ENCODE measurements around the gene MYO9B.

Gene MYO9B

GRCh38 chr19:17215127-17215971 lies 139.8 kb downstream of the MYO9B start, which contains the start of gene USE1:
TSS of gene USE1 (plus strand) at chr19:17215357. CDS start at chr19:17215406, 49 bp downstream.
- peak within 1 kb of the TSS; percentile 79 for H3K4me3 ChIP-seq (ENCODE audit: low read depth, low read length)
- no peaks in the 10 kb centered on the region for H3K4me1 ChIP-seq (ENCODE audit: control insufficient read depth, insufficient read depth, low read length)
- peak within 1 kb of the TSS; percentile 95 for H3K9ac ChIP-seq (ENCODE audit: low read depth, low read length)
- peaks cover 16% of the 10 kb centered on the region for H3K36me3 ChIP-seq (ENCODE audit: control insufficient read depth, insufficient read depth, low read length)
- H3K27me3 ChIP-seq (ENCODE audit: control insufficient read depth, insufficient read depth, low read length) = no peaks in the 10 kb centered on the region
- no peaks in the 10 kb centered on the region for H3K9me3 ChIP-seq (ENCODE audit: control insufficient read depth, insufficient read depth, low read length)

GRCh38 chr19:17216058-17216670 lies 140.6 kb downstream of the MYO9B start:
- no peaks in the 10 kb centered on the region for H3K9me3 ChIP-seq (ENCODE audit: control insufficient read depth, insufficient read depth, low read length)
- peaks cover 16% of the 10 kb centered on the region for H3K36me3 ChIP-seq (ENCODE audit: control insufficient read depth, insufficient read depth, low read length)
- no peaks in the 10 kb centered on the region for H3K27me3 ChIP-seq (ENCODE audit: control insufficient read depth, insufficient read depth, low read length)
- peak overlapping the region; percentile 60 for H3K4me3 ChIP-seq (ENCODE audit: low read depth, low read length)
- no peak overlapping the region for H3K9ac ChIP-seq (ENCODE audit: low read depth, low read length)
- no peaks in the 10 kb centered on the region for H3K4me1 ChIP-seq (ENCODE audit: control insufficient read depth, insufficient read depth, low read length)

GRCh38 chr19:17219286-17219685 lies 143.7 kb downstream of the MYO9B start:
- no peak overlapping the region for H3K4me3 ChIP-seq (ENCODE audit: low read depth, low read length)
- H3K36me3 ChIP-seq (ENCODE audit: control insufficient read depth, insufficient read depth, low read length) = peaks cover 9% of the 10 kb centered on the region
- H3K9ac ChIP-seq (ENCODE audit: low read depth, low read length) = no peak overlapping the region
- H3K9me3 ChIP-seq (ENCODE audit: control insufficient read depth, insufficient read depth, low read length) = no peaks in the 10 kb centered on the region
- H3K27me3 ChIP-seq (ENCODE audit: control insufficient read depth, insufficient read depth, low read length) = no peaks in the 10 kb centered on the region
- H3K4me1 ChIP-seq (ENCODE audit: control insufficient read depth, insufficient read depth, low read length) = no peaks in the 10 kb centered on the region

- Histone ChIP-seq H3K9ac (ENCODE audit: low read depth, low read length) (no peak overlapping the region), H3K9me3 (ENCODE audit: control insufficient read depth, insufficient read depth, low read length) (no peaks in the 10 kb centered on the region), H3K4me3 (ENCODE audit: low read depth, low read length) (no peak overlapping the region), H3K4me1 (ENCODE audit: control insufficient read depth, insufficient read depth, low read length) (no peaks in the 10 kb centered on the region), H3K36me3 (ENCODE audit: control insufficient read depth, insufficient read depth, low read length) (peaks cover 9% of the 10 kb centered on the region), H3K27me3 (ENCODE audit: control insufficient read depth, insufficient read depth, low read length) (no peaks in the 10 kb centered on the region)
Observed at GRCh38 chr19:17220207-17220758, 144.7 kb downstream of the MYO9B start.

- Histone ChIP-seq H3K36me3 (ENCODE audit: control insufficient read depth, insufficient read depth, low read length) (no peaks in the 10 kb centered on the region), H3K9me3 (ENCODE audit: control insufficient read depth, insufficient read depth, low read length) (no peaks in the 10 kb centered on the region), H3K27me3 (ENCODE audit: control insufficient read depth, insufficient read depth, low read length) (no peaks in the 10 kb centered on the region), H3K4me1 (ENCODE audit: control insufficient read depth, insufficient read depth, low read length) (peaks cover 6% of the 10 kb centered on the region), H3K4me3 (ENCODE audit: low read depth, low read length) (no peak overlapping the region), H3K9ac (ENCODE audit: low read depth, low read length) (no peak overlapping the region)
Observed at GRCh38 chr19:17225053-17225452, 149.5 kb downstream of the MYO9B start.

GRCh38 chr19:17226002-17226933 lies 150.7 kb downstream of the MYO9B start, which contains the start of gene OCEL1:
TSS of gene OCEL1 (plus strand) at chr19:17226226. CDS start at chr19:17226248, 22 bp downstream.
- H3K27me3 ChIP-seq (ENCODE audit: control insufficient read depth, insufficient read depth, low read length) = no peaks in the 10 kb centered on the region
- H3K4me1 ChIP-seq (ENCODE audit: control insufficient read depth, insufficient read depth, low read length) = peaks cover 6% of the 10 kb centered on the region
- H3K9ac ChIP-seq (ENCODE audit: low read depth, low read length) = peak within 1 kb of the TSS; percentile 85
- H3K36me3 ChIP-seq (ENCODE audit: control insufficient read depth, insufficient read depth, low read length) = no peaks in the 10 kb centered on the region
- peak within 1 kb of the TSS; percentile 79 for H3K4me3 ChIP-seq (ENCODE audit: low read depth, low read length)
- H3K9me3 ChIP-seq (ENCODE audit: control insufficient read depth, insufficient read depth, low read length) = no peaks in the 10 kb centered on the region

- peaks cover 11% of the 10 kb centered on the region for H3K36me3 ChIP-seq (ENCODE audit: control insufficient read depth, insufficient read depth, low read length)
- H3K27me3 ChIP-seq (ENCODE audit: control insufficient read depth, insufficient read depth, low read length) = no peaks in the 10 kb centered on the region
- H3K9ac ChIP-seq (ENCODE audit: low read depth, low read length) = peak overlapping the region; percentile 24
- H3K4me1 ChIP-seq (ENCODE audit: control insufficient read depth, insufficient read depth, low read length) = peaks cover 6% of the 10 kb centered on the region
- H3K9me3 ChIP-seq (ENCODE audit: control insufficient read depth, insufficient read depth, low read length) = no peaks in the 10 kb centered on the region
- peak overlapping the region; percentile 41 for H3K4me3 ChIP-seq (ENCODE audit: low read depth, low read length)
Observed at GRCh38 chr19:17227798-17228367, 152.3 kb downstream of the MYO9B start.

- Histone ChIP-seq H3K27me3 (ENCODE audit: control insufficient read depth, insufficient read depth, low read length) (no peaks in the 10 kb centered on the region), H3K36me3 (ENCODE audit: control insufficient read depth, insufficient read depth, low read length) (peaks cover 13% of the 10 kb centered on the region), H3K4me1 (ENCODE audit: control insufficient read depth, insufficient read depth, low read length) (peaks cover 9% of the 10 kb centered on the region), H3K4me3 (ENCODE audit: low read depth, low read length) (no peak overlapping the region), H3K9ac (ENCODE audit: low read depth, low read length) (no peak overlapping the region), H3K9me3 (ENCODE audit: control insufficient read depth, insufficient read depth, low read length) (no peaks in the 10 kb centered on the region)
Observed at GRCh38 chr19:17229890-17230289, 154.3 kb downstream of the MYO9B start.

- no peak overlapping the region for H3K4me3 ChIP-seq (ENCODE audit: low read depth, low read length)
- peaks cover 14% of the 10 kb centered on the region for H3K4me1 ChIP-seq (ENCODE audit: control insufficient read depth, insufficient read depth, low read length)
- peaks cover 13% of the 10 kb centered on the region for H3K36me3 ChIP-seq (ENCODE audit: control insufficient read depth, insufficient read depth, low read length)
- H3K9ac ChIP-seq (ENCODE audit: low read depth, low read length) = no peak overlapping the region
- H3K27me3 ChIP-seq (ENCODE audit: control insufficient read depth, insufficient read depth, low read length) = no peaks in the 10 kb centered on the region
- no peaks in the 10 kb centered on the region for H3K9me3 ChIP-seq (ENCODE audit: control insufficient read depth, insufficient read depth, low read length)
Observed at GRCh38 chr19:17232258-17232657, 156.7 kb downstream of the MYO9B start.

GRCh38 chr19:17234911-17235299 lies 159.3 kb downstream of the MYO9B start:
- Histone ChIP-seq H3K36me3 (ENCODE audit: control insufficient read depth, insufficient read depth, low read length) (peaks cover 13% of the 10 kb centered on the region), H3K9ac (ENCODE audit: low read depth, low read length) (peak overlapping the region; percentile 79), H3K4me1 (ENCODE audit: control insufficient read depth, insufficient read depth, low read length) (peaks cover 8% of the 10 kb centered on the region), H3K27me3 (ENCODE audit: control insufficient read depth, insufficient read depth, low read length) (no peaks in the 10 kb centered on the region), H3K4me3 (ENCODE audit: low read depth, low read length) (peak overlapping the region; percentile 77), H3K9me3 (ENCODE audit: control insufficient read depth, insufficient read depth, low read length) (no peaks in the 10 kb centered on the region)
